HepG2 (cell line): ENCODE data around the gene CMC1. TPM values are rescaled to one million over a fixed set of nuclear protein-coding genes. Genes with fewer than 3 reads are reported as not detected.

Experiments
- BRF2 ChIP-seq: sonication (generic); formaldehyde crosslinking; IDR thresholded peaks from 2 replicates; pipeline ENCODE4 v1.8.1; 2022; ENCODE audit warnings: mild to moderate bottlenecking, missing genetic modification reagents
- GATAD1 ChIP-seq: IDR thresholded peaks from 2 replicates; pipeline ENCODE4 v1.6.1; 2016; ENCODE audit warnings: missing genetic modification reagents, missing compliant biosample characterization
- HCFC1 ChIP-seq: fragments of 150-350 bp; IDR thresholded peaks from 2 replicates; pipeline ENCODE4 v1.6.1; 2014; ENCODE audit warnings: low read depth, low read length
- HIC2 ChIP-seq: sonication (generic); formaldehyde crosslinking; IDR thresholded peaks from 2 replicates; pipeline ENCODE4 v1.9.0; 2022; ENCODE audit warnings: low read depth, missing genetic modification reagents
- MXI1 ChIP-seq: IDR thresholded peaks from 3 replicates; pipeline ENCODE4 v1.6.1; 2012; ENCODE audit warnings: low read depth, low read length, inconsistent platforms, borderline replicate concordance
- NFIC ChIP-seq: IDR thresholded peaks from 2 replicates; pipeline ENCODE4 v1.6.1; 2012; ENCODE audit warnings: mild to moderate bottlenecking, low read length, inconsistent platforms
- ONECUT2 ChIP-seq: sonication (generic); formaldehyde crosslinking; IDR thresholded peaks from 2 replicates; pipeline ENCODE4 v1.4.0; 2020; ENCODE audit warnings: missing genetic modification reagents
- PLSCR1 ChIP-seq: sonication (generic); formaldehyde crosslinking; IDR thresholded peaks from 2 replicates; pipeline ENCODE4 v1.5.0; 2020; ENCODE audit warnings: missing genetic modification reagents, mild to moderate bottlenecking, borderline replicate concordance
- RBFOX2 ChIP-seq: fragments of 200-400 bp; formaldehyde crosslinking; IDR thresholded peaks from 2 replicates; pipeline ENCODE4 v1.6.1; 2017; ENCODE audit warnings: low read depth, mild to moderate bottlenecking, low read length
- SAP130 ChIP-seq: IDR thresholded peaks from 2 replicates; pipeline ENCODE4 v1.6.1; 2016; ENCODE audit warnings: low read depth
- SMAD9 ChIP-seq: sonication (generic); formaldehyde crosslinking; IDR thresholded peaks from 2 replicates; pipeline ENCODE4 v1.5.1; 2020; ENCODE audit warnings: mild to moderate bottlenecking, missing genetic modification reagents
- SOX13 ChIP-seq, 3 experiments: fragments of 450-650 bp in 1 of 3; sonication (generic) in 1 of 3; formaldehyde crosslinking in 1 of 3; IDR thresholded peaks in 2 of 3; conservative IDR thresholded peaks in 1 of 3; 2 replicates each; pipeline versions ENCODE4 v1.5.0 to v1.6.1; 2016 to 2020; ENCODE audit warnings: antibody characterized with exemption in 1 of 3, mild to moderate bottlenecking in 1 of 3, missing compliant biosample characterization in 1 of 3, missing genetic modification reagents in 1 of 3, moderate library complexity in 1 of 3
- TRIM22 ChIP-seq: fragments of 450-650 bp; IDR thresholded peaks from 2 replicates; pipeline ENCODE4 v1.6.1; 2017
- U2AF2 ChIP-seq: fragments of 200-400 bp; formaldehyde crosslinking; IDR thresholded peaks from 2 replicates; pipeline ENCODE4 v1.6.1; 2017; ENCODE audit warnings: low read depth, mild to moderate bottlenecking, low read length
- ZFP90 ChIP-seq: sonication (generic); formaldehyde crosslinking; IDR thresholded peaks from 2 replicates; pipeline ENCODE4 v1.8.0; 2022; ENCODE audit warnings: missing genetic modification reagents, mild to moderate bottlenecking, inconsistent platforms, borderline replicate concordance
- ZNF124 ChIP-seq: sonication (generic); formaldehyde crosslinking; IDR thresholded peaks from 2 replicates; pipeline ENCODE4 v1.4.0; 2020; ENCODE audit warnings: missing genetic modification reagents
- ZNF234 ChIP-seq: sonication (generic); formaldehyde crosslinking; conservative IDR thresholded peaks from 2 replicates; pipeline ENCODE4 v1.5.1; 2020; ENCODE audit warnings: mild to moderate bottlenecking, missing genetic modification reagents
- ZNF343 ChIP-seq: sonication (generic); formaldehyde crosslinking; IDR thresholded peaks from 2 replicates; pipeline ENCODE4 v1.4.0; 2020; ENCODE audit warnings: mild to moderate bottlenecking, missing genetic modification reagents
- ZSCAN20 ChIP-seq: sonication (generic); formaldehyde crosslinking; IDR thresholded peaks from 2 replicates; pipeline ENCODE4 v1.4.0; 2020; ENCODE audit warnings: missing genetic modification reagents, mild to moderate bottlenecking, borderline replicate concordance
- polyA plus RNA-seq, 8 experiments: library from polyadenylated mRNA; depleted of rRNA in 3 of 8; stranded (reverse) in 7 of 8; unstranded in 1 of 8; fragments of >200 nt; fragmentation: Illumina TruSeq in 4 of 8; extraction: Trizol in 4 of 8; gene quantifications; 2 replicates each; pipeline versions ENCODE4 v1.2.1 to v1.2.3, GENCODE V29; 2011 to 2016; ENCODE audit warnings: low read depth in 4 of 8, missing spikeins in 1 of 8, mixed read lengths in 1 of 8; ENCODE audit not compliant: insufficient read depth in 1 of 8
- total RNA-seq, 5 experiments: library from RNA; depleted of rRNA; stranded (reverse); fragments of >200 nt; fragmentation: Illumina TruSeq; extraction: Trizol; gene quantifications; 2 replicates each; pipeline ENCODE4 v1.2.3, GENCODE V29; 2016; ENCODE audit warnings: low read depth in 1 of 5
- TF ChIP-seq, protein P1 (sequence below): sonication (generic); formaldehyde crosslinking; IDR thresholded peaks from 2 replicates; pipeline ENCODE4 v1.4.0; 2020; ENCODE audit warnings: missing genetic modification reagents

CMC1 gene
- total and polyA plus RNA-seq, 2 of the 13 experiments (the other 11 are each of a cell fraction or from before 2014, with no cell fraction given) = 22.1 to 29.5 TPM

GRCh38 chr3:28348629-28349468, 107.4 kb downstream of the CMC1 start, which contains the start of the genes AZI2 and ZCWPW2 (continued):
- TF ChIP-seq HIC2 (CRISPR knock-in tag) (0 out of 2 replicates have a peak, but pooled peaks have one; percentile 38), RBFOX2 (peak; percentile 97), GATAD1 (CRISPR knock-in tag) (peak; percentile 79), SMAD9 (no peak), NFIC (no peak), HCFC1 (peak; percentile 85), ZSCAN20 (CRISPR knock-in tag) (peak; percentile 42; the same call in 1 of the 2 replicates), SOX13 (IDR thresholded peaks at IDR 0.05) (no peak), SOX13 (CRISPR knock-in tag; conservative IDR thresholded peaks at IDR 0.05 in 1 of 2, IDR thresholded peaks at IDR 0.05 in 1 of 2) (peak in 1 of 2 experiments; percentile 17; a peak in 1 of 4 replicates), TRIM22 (no peak), ZNF343 (CRISPR knock-in tag) (peak; percentile 88; the same call in 1 of the 2 replicates), ZNF234 (CRISPR knock-in tag) (no peak), ONECUT2 (CRISPR knock-in tag) (no peak), PLSCR1 (CRISPR knock-in tag) (peak; percentile 43; the same call in 1 of the 2 replicates), ZFP90 (CRISPR knock-in tag) (peak; percentile 91), U2AF2 (no peak), SAP130 (CRISPR knock-in tag) (peak; percentile 80), BRF2 (CRISPR knock-in tag) (peak; percentile 18; the same call in 1 of the 2 replicates), ZNF124 (CRISPR knock-in tag) (no peak), MXI1 (peak; percentile 55; the same call in 1 of the 3 replicates)
- TF ChIP-seq, protein P1, sequence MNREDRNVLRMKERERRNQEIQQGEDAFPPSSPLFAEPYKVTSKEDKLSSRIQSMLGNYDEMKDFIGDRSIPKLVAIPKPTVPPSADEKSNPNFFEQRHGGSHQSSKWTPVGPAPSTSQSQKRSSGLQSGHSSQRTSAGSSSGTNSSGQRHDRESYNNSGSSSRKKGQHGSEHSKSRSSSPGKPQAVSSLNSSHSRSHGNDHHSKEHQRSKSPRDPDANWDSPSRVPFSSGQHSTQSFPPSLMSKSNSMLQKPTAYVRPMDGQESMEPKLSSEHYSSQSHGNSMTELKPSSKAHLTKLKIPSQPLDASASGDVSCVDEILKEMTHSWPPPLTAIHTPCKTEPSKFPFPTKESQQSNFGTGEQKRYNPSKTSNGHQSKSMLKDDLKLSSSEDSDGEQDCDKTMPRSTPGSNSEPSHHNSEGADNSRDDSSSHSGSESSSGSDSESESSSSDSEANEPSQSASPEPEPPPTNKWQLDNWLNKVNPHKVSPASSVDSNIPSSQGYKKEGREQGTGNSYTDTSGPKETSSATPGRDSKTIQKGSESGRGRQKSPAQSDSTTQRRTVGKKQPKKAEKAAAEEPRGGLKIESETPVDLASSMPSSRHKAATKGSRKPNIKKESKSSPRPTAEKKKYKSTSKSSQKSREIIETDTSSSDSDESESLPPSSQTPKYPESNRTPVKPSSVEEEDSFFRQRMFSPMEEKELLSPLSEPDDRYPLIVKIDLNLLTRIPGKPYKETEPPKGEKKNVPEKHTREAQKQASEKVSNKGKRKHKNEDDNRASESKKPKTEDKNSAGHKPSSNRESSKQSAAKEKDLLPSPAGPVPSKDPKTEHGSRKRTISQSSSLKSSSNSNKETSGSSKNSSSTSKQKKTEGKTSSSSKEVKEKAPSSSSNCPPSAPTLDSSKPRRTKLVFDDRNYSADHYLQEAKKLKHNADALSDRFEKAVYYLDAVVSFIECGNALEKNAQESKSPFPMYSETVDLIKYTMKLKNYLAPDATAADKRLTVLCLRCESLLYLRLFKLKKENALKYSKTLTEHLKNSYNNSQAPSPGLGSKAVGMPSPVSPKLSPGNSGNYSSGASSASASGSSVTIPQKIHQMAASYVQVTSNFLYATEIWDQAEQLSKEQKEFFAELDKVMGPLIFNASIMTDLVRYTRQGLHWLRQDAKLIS = no peak
